GM23338 (cell line): ENCODE measurements around the gene ZNF93. TPM values are rescaled to one million over a fixed set of nuclear protein-coding genes. Genes with fewer than 3 reads are reported as not detected.

Experiments
- ATAC-seq: fragments of 200-7000 bp; cut with Tn5 transposase; 3 replicates; pipeline ENCODE4 v1.9.1; 2020
- DNase-seq: peaks from one replicate; pipeline ENCODE4 v3.0.0-alpha.2; 2015; ENCODE audit warnings: low spot score
- H2AFZ ChIP-seq: fragments of 200-600 bp; sonication (generic); 2 replicates; pipeline ENCODE4 v1.8.0; 2016; ENCODE audit warnings: antibody characterized with exemption, mild to moderate bottlenecking, moderate library complexity
- H3F3A ChIP-seq: fragments of 200-600 bp; sonication (generic); replicated peaks from 2 replicates; pipeline ENCODE4 v1.8.0; 2017; ENCODE audit warnings: antibody characterized with exemption, mixed run types, low read depth
- H3K27ac ChIP-seq: fragments of 200-600 bp; sonication (generic); 2 replicates; pipeline ENCODE4 v1.6.1; 2016; ENCODE audit warnings: low read depth
- H3K27me3 ChIP-seq: fragments of 200-600 bp; sonication (generic); 2 replicates; pipeline ENCODE4 v1.8.0; 2016; ENCODE audit warnings: mild to moderate bottlenecking, mixed run types, moderate library complexity; ENCODE audit not compliant: insufficient read depth
- H3K36me3 ChIP-seq: fragments of 200-600 bp; sonication (generic); 2 replicates; pipeline ENCODE4 v1.8.0; 2016; ENCODE audit warnings: mild to moderate bottlenecking; ENCODE audit not compliant: insufficient read depth
- H3K4me1 ChIP-seq: fragments of 200-600 bp; sonication (generic); 2 replicates; pipeline ENCODE4 v1.8.0; 2016; ENCODE audit warnings: mild to moderate bottlenecking, moderate library complexity; ENCODE audit not compliant: insufficient read depth
- H3K4me2 ChIP-seq: fragments of 200-600 bp; sonication (generic); 2 replicates; pipeline ENCODE4 v1.7.1; 2017; ENCODE audit warnings: mixed run types
- H3K4me3 ChIP-seq: fragments of 200-600 bp; sonication (generic); 2 replicates; pipeline ENCODE4 v1.6.1; 2016; ENCODE audit warnings: mixed run types
- H3K79me2 ChIP-seq: fragments of 200-600 bp; sonication (generic); replicated peaks from 2 replicates; pipeline ENCODE4 v1.8.0; 2017; ENCODE audit warnings: mild to moderate bottlenecking; ENCODE audit not compliant: insufficient read depth
- H3K9me2 ChIP-seq: fragments of 200-600 bp; sonication (generic); 2 replicates; pipeline ENCODE4 v1.8.0; 2017; ENCODE audit not compliant: insufficient read depth
- H4K20me1 ChIP-seq: fragments of 200-600 bp; sonication (generic); replicated peaks from 2 replicates; pipeline ENCODE4 v1.8.0; 2017; ENCODE audit warnings: mild to moderate bottlenecking; ENCODE audit not compliant: insufficient read depth
- H3K27ac Mint-ChIP-seq: 2 replicates; pipeline ENCODE4 v1.8.0; 2020; ENCODE audit warnings: inconsistent platforms, mild to moderate bottlenecking, moderate library complexity, mixed read lengths
- H3K27me3 Mint-ChIP-seq: 3 replicates; pipeline ENCODE4 v1.8.0; 2022; ENCODE audit warnings: low read depth, mild to moderate bottlenecking, moderate library complexity, mixed read lengths, inconsistent platforms; ENCODE audit not compliant: insufficient read depth, poor library complexity
- H3K36me3 Mint-ChIP-seq: 3 replicates; pipeline ENCODE4 v1.8.0; 2021; ENCODE audit warnings: low read depth, mild to moderate bottlenecking, inconsistent platforms, moderate library complexity, mixed read lengths
- H3K4me1 Mint-ChIP-seq: 3 replicates; pipeline ENCODE4 v1.8.0; 2020; ENCODE audit warnings: mild to moderate bottlenecking, inconsistent platforms, mixed read lengths
- H3K4me3 Mint-ChIP-seq: 3 replicates; pipeline ENCODE4 v1.8.0; 2021; ENCODE audit warnings: moderate library complexity, mild to moderate bottlenecking, inconsistent platforms, mixed read lengths
- H3K9me3 Mint-ChIP-seq: 3 replicates; pipeline ENCODE4 v1.8.0; 2020; ENCODE audit warnings: moderate library complexity, mild to moderate bottlenecking, inconsistent platforms, mixed read lengths
- CREB1 ChIP-seq: fragments of 250-450 bp; sonication (Bioruptor Pico); IDR thresholded peaks from 2 replicates; pipeline ENCODE4 v1.5.0; 2020; ENCODE audit warnings: low read depth, mild to moderate bottlenecking, moderate library complexity
- ETS1 ChIP-seq: IDR thresholded peaks from 2 replicates; pipeline ENCODE4 v1.6.1; 2016; ENCODE audit warnings: antibody characterized with exemption
- EZH2 ChIP-seq: fragments of 200-600 bp; sonication (generic); IDR thresholded peaks from one replicate; pipeline ENCODE4 v1.8.0; 2017; ENCODE audit warnings: antibody characterized with exemption, mild to moderate bottlenecking, low read depth; ENCODE audit not compliant: unreplicated experiment
- POLR2AphosphoS5 ChIP-seq: IDR thresholded peaks from 2 replicates; pipeline ENCODE4 v1.6.1; 2016; ENCODE audit warnings: antibody characterized with exemption, low read depth
- REST ChIP-seq: IDR thresholded peaks from one replicate; pipeline ENCODE4 v1.6.1; 2018; ENCODE audit warnings: antibody characterized with exemption; ENCODE audit not compliant: unreplicated experiment
- STAT1 ChIP-seq: IDR thresholded peaks from one replicate; pipeline ENCODE4 v1.6.1; 2016; ENCODE audit warnings: antibody characterized with exemption; ENCODE audit not compliant: unreplicated experiment
- ZNF114 ChIP-seq: fragments of 250-450 bp; sonication (Bioruptor Pico); IDR thresholded peaks from 2 replicates; pipeline ENCODE4 v1.5.0; 2020; ENCODE audit warnings: mild to moderate bottlenecking, moderate library complexity
- ZNF462 ChIP-seq: fragments of 250-450 bp; sonication (Bioruptor Pico); IDR thresholded peaks from 2 replicates; pipeline ENCODE4 v1.5.0; 2020; ENCODE audit warnings: mild to moderate bottlenecking, moderate library complexity
- polyA plus RNA-seq: library from polyadenylated mRNA; unstranded; fragments of >200 nt; fragmentation: Nextera tagmentation; extraction: Ambion mirVana; gene quantifications from 2 replicates; pipeline ENCODE4 v1.2.1, GENCODE V29; 2016
- total RNA-seq: library from RNA; depleted of rRNA; stranded (reverse); fragments of >200 nt; shearing (Covaris generic); gene quantifications from 2 replicates; pipeline ENCODE4 v1.2.3, GENCODE V29; 2014

The ZNF93 gene
- total and polyA plus RNA-seq, 2 experiments from 2014 or later: 48.6 to 122 TPM

- TF ChIP-seq ZNF462 (CRISPR knock-in tag) (no peak), POLR2AphosphoS5 (no peak), REST (no peak), ZNF114 (CRISPR knock-in tag) (no peak)
These were observed 28.8 kb upstream of the ZNF93 start (continued) for GRCh38 chr19:19871932-19872331.

- Mint-ChIP-seq H3K4me3 (no peak overlapping the region), H3K27me3 (peaks cover 3% of the 10 kb centered on the region), H3K36me3 (peaks cover 67% of the 10 kb centered on the region), H3K27ac (no peak overlapping the region), H3K9me3 (no peaks in the 10 kb centered on the region), H3K4me1 (peaks cover 19% of the 10 kb centered on the region)
- Histone ChIP-seq H3K36me3 (peaks cover 6% of the 10 kb centered on the region; the same call in 1 of the 2 replicates), H3K4me1 (peaks cover 18% of the 10 kb centered on the region), H4K20me1 (peaks cover 89% of the 10 kb centered on the region), H3K4me3 (no peak overlapping the region), H3K27me3 (no peaks in the 10 kb centered on the region), H3K4me2 (no peak overlapping the region), H2AFZ (no peak overlapping the region), H3K27ac (no peak overlapping the region), H3K79me2 (peaks cover 100% of the 10 kb centered on the region), H3K9me2 (no peaks in the 10 kb centered on the region), H3F3A (0 out of 2 replicates have a peak, but pooled peaks cover 5% of the 10 kb centered on the region)
- no peak for DNase-seq
- ATAC-seq: no peak
- TF ChIP-seq STAT1: no peak
- TF ChIP-seq EZH2: no peak
- TF ChIP-seq REST: no peak
- no peak for TF ChIP-seq CREB1
- no peak for TF ChIP-seq ZNF114 (CRISPR knock-in tag)
- no peak for TF ChIP-seq ETS1
These were observed 27.4 kb upstream of the ZNF93 start for GRCh38 chr19:19873381-19873780.
